Neural cell (in vitro differentiated cells): ENCODE data around the gene PRXL2B. TPM values are rescaled to one million over a fixed set of nuclear protein-coding genes. Genes with fewer than 3 reads are reported as not detected.

Source experiments
- H2AFZ ChIP-seq: fragments of 200-600, 300-800 bp; sonication (generic), shearing (Covaris generic); 2 replicates; pipeline ENCODE4 v1.6.0; 2014; ENCODE audit warnings: low read depth, mild to moderate bottlenecking, antibody characterized with exemption, low read length, moderate library complexity
- H3F3A ChIP-seq: fragments of 200-600 bp; shearing (Covaris generic); 2 replicates; pipeline ENCODE4 v1.6.1; 2016; ENCODE audit warnings: mild to moderate bottlenecking, moderate library complexity, mixed read lengths, antibody characterized with exemption, low read length; ENCODE audit not compliant: insufficient read depth, poor library complexity, severe bottlenecking
- H3K27ac ChIP-seq: fragments of 200-600, 300-800 bp; sonication (generic), shearing (Covaris generic); 2 replicates; pipeline ENCODE4 v1.5.1; 2014; ENCODE audit warnings: mild to moderate bottlenecking, low read length, moderate library complexity
- H3K27me3 ChIP-seq: fragments of 300-800, 200-600 bp; sonication (generic), shearing (Covaris generic); 2 replicates; pipeline ENCODE4 v1.6.0; 2014; ENCODE audit warnings: mild to moderate bottlenecking, low read depth, low read length, moderate library complexity; ENCODE audit not compliant: insufficient read depth
- H3K36me3 ChIP-seq: fragments of 300-800, 200-600 bp; sonication (generic), shearing (Covaris generic); 2 replicates; pipeline ENCODE4 v1.5.1; 2014; ENCODE audit warnings: mild to moderate bottlenecking, antibody characterized with exemption, low read length, moderate library complexity; ENCODE audit not compliant: insufficient read depth
- H3K4me2 ChIP-seq: fragments of 300-800, 200-600 bp; sonication (generic), shearing (Covaris generic); 2 replicates; pipeline ENCODE4 v1.6.0; 2014; ENCODE audit warnings: mild to moderate bottlenecking, low read length
- H3K4me3 ChIP-seq: fragments of 300-800, 200-600 bp; sonication (generic), shearing (Covaris generic); 2 replicates; pipeline ENCODE4 v1.5.1; 2014; ENCODE audit warnings: mild to moderate bottlenecking, low read length, moderate library complexity
- H3K79me2 ChIP-seq: fragments of 200-600 bp; shearing (Covaris generic); replicated peaks from 2 replicates; pipeline ENCODE4 v1.6.0; 2014; ENCODE audit warnings: mild to moderate bottlenecking, low read length, moderate library complexity; ENCODE audit not compliant: insufficient read depth
- H3K9ac ChIP-seq: fragments of 300-800, 200-600 bp; sonication (generic), shearing (Covaris generic); 2 replicates; pipeline ENCODE4 v1.6.1; 2016; ENCODE audit warnings: mild to moderate bottlenecking, low read length, mixed read lengths
- H3K9me2 ChIP-seq: fragments of 200-600 bp; shearing (Covaris generic); 2 replicates; pipeline ENCODE4 v1.6.1; 2016; ENCODE audit warnings: mild to moderate bottlenecking, low read length, mixed read lengths; ENCODE audit not compliant: insufficient read depth
- H3K9me3 ChIP-seq: fragments of 200-600, 300-800 bp; sonication (generic), shearing (Covaris generic); 2 replicates; pipeline ENCODE4 v1.6.1; 2016; ENCODE audit warnings: mild to moderate bottlenecking, mixed run types, low read length, moderate library complexity, mixed read lengths
- H4K20me1 ChIP-seq: fragments of 200-600 bp; shearing (Covaris generic); 2 replicates; pipeline ENCODE4 v1.6.1; 2016; ENCODE audit warnings: mild to moderate bottlenecking, mixed run types; ENCODE audit not compliant: insufficient read depth
- CTCF ChIP-seq: fragments of 450-650 bp; IDR thresholded peaks from 2 replicates; pipeline ENCODE4 v1.5.1; 2014; ENCODE audit warnings: antibody characterized with exemption, mild to moderate bottlenecking, moderate library complexity; ENCODE audit not compliant: poor library complexity, severe bottlenecking
- EP300 ChIP-seq: fragments of 450-650 bp; conservative IDR thresholded peaks from 2 replicates; pipeline ENCODE4 v1.6.1; 2014; ENCODE audit warnings: antibody characterized with exemption, mild to moderate bottlenecking, moderate library complexity; ENCODE audit not compliant: poor library complexity, severe bottlenecking
- EZH2 ChIP-seq: fragments of 200-600, 300-800 bp; shearing (Covaris generic), sonication (generic); IDR thresholded peaks from 2 replicates; pipeline ENCODE4 v1.6.1; 2014; ENCODE audit warnings: antibody characterized with exemption, low read length, borderline replicate concordance, mild to moderate bottlenecking; ENCODE audit not compliant: insufficient read depth, poor library complexity, severe bottlenecking
- MXI1 ChIP-seq: fragments of 450-650 bp; conservative IDR thresholded peaks from 2 replicates; pipeline ENCODE4 v1.6.1; 2014; ENCODE audit warnings: antibody characterized with exemption, mild to moderate bottlenecking; ENCODE audit not compliant: poor library complexity, severe bottlenecking
- POLR2AphosphoS5 ChIP-seq: IDR thresholded peaks from 2 replicates; pipeline ENCODE4 v1.6.1; 2012
- RAD21 ChIP-seq: fragments of 450-650 bp; conservative IDR thresholded peaks from 2 replicates; pipeline ENCODE4 v1.6.1; 2014; ENCODE audit warnings: antibody characterized with exemption, mild to moderate bottlenecking, moderate library complexity
- REST ChIP-seq: IDR thresholded peaks from 2 replicates; pipeline ENCODE4 v1.6.1; 2012; ENCODE audit warnings: borderline replicate concordance
- SMC3 ChIP-seq: fragments of 450-650 bp; conservative IDR thresholded peaks from 2 replicates; pipeline ENCODE4 v1.6.1; 2014; ENCODE audit warnings: antibody characterized with exemption, mild to moderate bottlenecking, moderate library complexity; ENCODE audit not compliant: poor library complexity
- TAF1 ChIP-seq: IDR thresholded peaks from 2 replicates; pipeline ENCODE4 v1.6.1; 2012; ENCODE audit warnings: low read depth
- polyA plus RNA-seq: library from polyadenylated mRNA; depleted of rRNA; stranded (reverse); fragments of >200 nt; gene quantifications from 2 replicates; pipeline ENCODE4 v1.2.3, GENCODE V29; 2014

Gene PRXL2B
- polyA plus RNA-seq, 1 donor from 2014 or later = 29.0 TPM

GRCh38 chr1:2617971-2618470 is 31.4 kb downstream of the PRXL2B start:
- no peaks in the 10 kb centered on the region for H3K36me3 ChIP-seq
- H3K4me2 ChIP-seq = no peak overlapping the region
- H3K9me3 ChIP-seq = peaks cover 3% of the 10 kb centered on the region
- no peaks in the 10 kb centered on the region for H3F3A ChIP-seq
- TF ChIP-seq TAF1 (no peak), EZH2 (no peak), CTCF (no peak)
- H3K79me2 ChIP-seq = no peaks in the 10 kb centered on the region
- peak overlapping the region; percentile 3 for H2AFZ ChIP-seq
- H3K27ac ChIP-seq = no peak overlapping the region
- H3K9me2 ChIP-seq = no peaks in the 10 kb centered on the region
- no peak overlapping the region for H3K9ac ChIP-seq
- no peak overlapping the region for H3K4me3 ChIP-seq
- no peaks in the 10 kb centered on the region for H3K27me3 ChIP-seq
- H4K20me1 ChIP-seq = no peaks in the 10 kb centered on the region

DNA sequence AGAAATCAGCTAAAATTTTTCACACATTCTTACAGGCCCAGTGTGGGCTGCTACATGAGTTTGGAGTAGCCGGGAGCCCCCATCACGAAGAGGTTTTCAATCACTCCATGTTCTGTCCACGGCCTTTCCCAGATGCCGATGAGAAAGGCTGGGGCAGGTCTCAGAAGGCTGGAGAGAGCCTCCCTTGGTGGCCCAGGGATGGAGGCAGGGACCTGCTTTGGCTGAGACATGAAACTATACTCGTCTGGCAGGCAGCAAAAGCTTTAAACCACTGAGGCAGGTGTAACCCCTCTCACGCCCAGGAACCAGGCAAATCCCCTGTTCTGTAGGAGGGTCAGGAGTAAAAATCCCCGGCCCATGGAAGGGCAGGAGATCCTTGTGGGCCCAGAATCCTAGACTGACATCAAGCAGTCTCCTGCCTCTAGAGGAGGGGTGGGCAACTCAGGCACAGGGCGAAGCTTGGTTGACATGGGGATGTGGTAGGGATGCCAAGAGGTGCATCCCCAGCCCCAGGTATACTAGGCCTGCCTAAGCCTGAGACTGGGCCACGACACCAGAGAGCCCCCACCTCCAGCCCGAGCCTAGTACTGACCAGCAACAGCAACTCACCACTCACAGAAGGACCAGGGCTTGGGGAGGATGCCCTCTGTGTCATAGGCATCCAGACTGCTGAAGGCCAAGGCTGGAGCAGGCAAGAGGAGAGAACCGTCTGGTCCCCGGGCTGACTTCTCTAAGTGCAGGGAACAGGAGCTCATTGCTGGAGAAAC is 37.2 kb downstream of the PRXL2B start:
- Histone ChIP-seq H3F3A (no peaks in the 10 kb centered on the region), H3K4me3 (no peak overlapping the region), H3K79me2 (no peaks in the 10 kb centered on the region), H3K27ac (no peak overlapping the region), H2AFZ (no peak overlapping the region), H3K9ac (no peak overlapping the region), H3K9me3 (no peaks in the 10 kb centered on the region), H3K4me2 (no peak overlapping the region), H3K36me3 (no peaks in the 10 kb centered on the region), H3K27me3 (peaks cover 16% of the 10 kb centered on the region), H3K9me2 (no peaks in the 10 kb centered on the region), H4K20me1 (no peaks in the 10 kb centered on the region)
- TF ChIP-seq SMC3 = no peak
- TF ChIP-seq RAD21 = no peak
- no peak for TF ChIP-seq REST
- no peak for TF ChIP-seq EP300
- no peak for TF ChIP-seq EZH2
- TF ChIP-seq MXI1 = no peak
- no peak for TF ChIP-seq CTCF
- TF ChIP-seq TAF1 = no peak
- TF ChIP-seq POLR2AphosphoS5 = no peak
